ENCODE data around the gene GTF3C5.
A peak's percentile ranks its signal among the peaks of the same experiment; 100 is the strongest.
"Not testable (repeated sequence)": the region's sequence is repeated elsewhere in the genome, so short reads cannot be mapped to it uniquely, and the experiment has no call there.

GTF3C5 gene

DNA sequence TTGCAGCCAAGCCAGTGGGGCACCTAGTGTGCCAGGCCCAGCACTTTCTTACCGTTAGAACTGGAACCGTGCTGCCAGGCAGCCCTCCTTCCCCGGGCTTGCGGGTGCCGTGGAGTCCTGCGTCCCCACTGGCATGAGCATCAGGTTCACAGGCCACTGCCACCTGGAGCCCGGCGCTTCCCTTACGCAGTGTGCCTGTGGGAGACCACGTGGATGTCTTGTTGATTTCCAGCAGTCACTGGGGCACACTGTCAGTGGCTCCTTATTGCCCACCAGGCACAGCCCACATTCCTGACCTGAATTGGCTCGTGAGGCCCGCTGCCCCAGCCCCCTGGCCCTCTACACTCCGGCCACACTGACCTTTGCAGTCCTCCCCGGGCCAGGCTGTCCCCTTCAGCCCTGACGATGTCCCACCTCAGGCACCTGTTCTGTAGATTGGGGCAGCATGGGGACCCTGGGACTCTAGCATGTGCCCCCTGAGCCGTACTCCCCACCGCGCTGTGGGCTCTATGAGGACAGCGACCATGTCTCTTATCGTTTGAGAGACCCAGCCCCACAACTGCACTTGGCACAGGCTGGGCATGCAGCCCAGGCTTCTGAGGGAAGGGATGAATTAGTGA lies 20.6 kb downstream of the GTF3C5 start:
- H3K27ac ChIP-seq, result no peak overlapping the region
- no peak for DNase-seq (ENCODE audit: low read depth, low spot score)

DNA sequence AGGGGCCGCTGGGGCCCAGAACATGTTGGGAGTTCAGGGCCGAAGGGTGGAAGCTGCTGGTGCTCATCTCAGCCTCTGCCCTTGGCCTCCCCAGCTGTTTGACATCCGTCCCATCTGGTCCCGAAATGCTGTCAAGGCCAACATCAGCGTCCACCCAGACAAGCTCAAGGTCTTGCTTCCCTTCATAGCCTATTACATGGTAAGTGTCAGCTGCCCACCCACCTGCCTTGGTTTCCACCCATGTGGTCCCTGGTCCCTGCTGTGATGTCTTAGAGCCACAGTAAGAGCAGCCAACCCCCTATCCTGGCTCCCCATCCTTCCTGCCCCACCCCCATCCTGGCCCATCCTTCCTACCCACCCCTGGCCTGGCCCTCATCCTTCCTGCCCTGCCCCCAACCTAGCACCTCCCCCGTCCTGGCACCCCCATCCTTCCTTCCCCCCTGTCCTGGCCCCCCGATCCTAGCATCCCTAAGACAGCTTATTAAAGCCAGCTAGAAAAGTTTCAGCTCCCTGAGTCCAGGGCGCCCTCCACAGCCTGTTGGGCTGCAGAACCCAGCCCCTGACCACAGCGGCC lies 21.3 kb downstream of the GTF3C5 start:
- no peak overlapping the region for H3K27ac ChIP-seq
- DNase-seq (ENCODE audit: low read depth, low spot score), result no peak

- H3K27ac ChIP-seq, result no peak overlapping the region
- no peak for DNase-seq (ENCODE audit: low read depth, low spot score)
Measured at GRCh38 chr9:133054194-133054890, 23.5 kb downstream of the GTF3C5 start.

DNA sequence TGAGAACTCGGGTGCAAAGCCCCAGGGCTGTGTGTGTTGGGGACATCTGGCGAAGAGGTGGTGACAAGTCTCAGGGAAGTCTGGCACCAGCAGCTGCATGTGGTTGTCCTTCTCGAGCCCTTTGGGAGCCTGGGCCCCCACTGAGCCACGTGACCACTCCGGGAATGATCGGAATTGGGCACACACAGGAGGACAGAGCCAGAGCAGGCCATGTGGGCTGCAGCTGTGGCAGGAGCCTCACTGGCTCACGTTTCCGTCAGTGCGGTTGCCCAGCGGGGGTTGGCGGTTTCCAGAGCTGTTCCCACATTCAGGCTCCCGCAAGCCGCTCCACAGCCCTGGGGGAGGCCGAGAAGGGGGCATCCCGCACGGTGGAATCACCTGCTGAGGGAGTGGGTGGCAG lies 24.2 kb downstream of the GTF3C5 start:
- no peak for DNase-seq (ENCODE audit: low read depth, low spot score)
- no peak overlapping the region for H3K27ac ChIP-seq

- H3K27ac ChIP-seq, result no peak overlapping the region
- no peak for DNase-seq (ENCODE audit: low read depth, low spot score)
Measured at GRCh38 chr9:133055788-133056420, 25.1 kb downstream of the GTF3C5 start.

DNA sequence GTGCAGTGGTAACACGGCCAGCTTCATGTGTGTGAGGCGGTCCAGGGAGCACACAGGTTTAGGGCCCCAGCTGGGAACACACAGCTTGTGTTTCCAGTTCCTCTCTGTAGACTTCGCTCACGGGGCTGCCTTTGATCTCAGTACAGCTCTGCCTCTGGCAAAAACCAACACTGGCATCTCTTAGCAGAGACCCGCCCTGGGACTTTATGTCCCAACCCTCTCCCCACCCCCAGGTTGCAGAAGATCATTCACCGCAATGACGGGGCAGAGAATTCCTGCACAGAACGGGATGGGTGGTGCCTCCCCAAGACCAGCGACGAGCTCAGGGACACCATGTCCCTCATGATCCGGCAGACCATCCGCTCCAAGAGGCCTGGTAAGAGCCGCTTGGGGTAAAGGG lies 25.7 kb downstream of the GTF3C5 start:
- no peak for DNase-seq (ENCODE audit: low read depth, low spot score)
- no peak overlapping the region for H3K27ac ChIP-seq

- H3K27ac ChIP-seq, result no peak overlapping the region
- DNase-seq (ENCODE audit: low read depth, low spot score), result no peak
Measured at GRCh38 chr9:133057006-133057405, 26.2 kb downstream of the GTF3C5 start.

DNA sequence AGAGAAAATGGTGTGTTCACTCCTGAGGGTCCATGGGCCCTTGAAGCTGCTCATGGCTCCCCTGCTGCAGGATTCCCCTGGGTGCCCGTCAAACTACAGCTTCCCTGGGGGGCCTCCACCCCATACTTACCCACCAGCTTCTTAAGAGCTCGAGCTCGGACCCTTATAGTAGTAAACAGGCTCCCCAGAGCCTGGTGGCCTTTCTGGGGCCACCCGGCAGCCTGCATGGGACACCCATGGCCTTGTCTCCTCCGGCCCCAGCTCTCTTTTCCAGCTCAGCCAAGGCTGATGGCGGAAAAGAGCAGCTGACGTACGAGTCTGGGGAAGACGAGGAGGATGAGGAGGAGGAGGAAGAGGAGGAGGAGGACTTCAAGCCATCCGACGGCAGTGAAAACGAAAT lies 26.8 kb downstream of the GTF3C5 start:
- no peak overlapping the region for H3K27ac ChIP-seq
- no peak for DNase-seq (ENCODE audit: low read depth, low spot score)

DNA sequence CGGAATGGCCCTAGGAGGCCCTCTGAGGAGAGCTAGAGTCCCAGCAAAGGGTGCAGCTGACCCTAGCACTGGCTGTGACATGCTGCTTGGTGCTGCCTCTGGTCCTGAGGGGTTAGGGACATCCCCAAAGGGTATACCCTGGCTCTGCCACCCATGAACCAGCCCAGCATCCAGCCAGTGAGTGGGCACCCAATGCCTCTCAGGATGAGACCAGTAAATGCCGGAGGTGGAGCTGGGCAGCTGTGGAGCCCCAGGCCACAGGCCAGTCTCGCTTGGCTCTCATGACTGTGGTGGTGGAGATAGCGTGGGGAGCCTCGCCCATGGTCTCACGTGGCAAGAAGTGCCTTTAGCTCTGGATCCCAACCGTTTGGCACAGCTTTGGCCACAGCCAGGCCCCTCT lies 27.3 kb downstream of the GTF3C5 start:
- no peak overlapping the region for H3K27ac ChIP-seq
- no peak for DNase-seq (ENCODE audit: low read depth, low spot score)

DNA sequence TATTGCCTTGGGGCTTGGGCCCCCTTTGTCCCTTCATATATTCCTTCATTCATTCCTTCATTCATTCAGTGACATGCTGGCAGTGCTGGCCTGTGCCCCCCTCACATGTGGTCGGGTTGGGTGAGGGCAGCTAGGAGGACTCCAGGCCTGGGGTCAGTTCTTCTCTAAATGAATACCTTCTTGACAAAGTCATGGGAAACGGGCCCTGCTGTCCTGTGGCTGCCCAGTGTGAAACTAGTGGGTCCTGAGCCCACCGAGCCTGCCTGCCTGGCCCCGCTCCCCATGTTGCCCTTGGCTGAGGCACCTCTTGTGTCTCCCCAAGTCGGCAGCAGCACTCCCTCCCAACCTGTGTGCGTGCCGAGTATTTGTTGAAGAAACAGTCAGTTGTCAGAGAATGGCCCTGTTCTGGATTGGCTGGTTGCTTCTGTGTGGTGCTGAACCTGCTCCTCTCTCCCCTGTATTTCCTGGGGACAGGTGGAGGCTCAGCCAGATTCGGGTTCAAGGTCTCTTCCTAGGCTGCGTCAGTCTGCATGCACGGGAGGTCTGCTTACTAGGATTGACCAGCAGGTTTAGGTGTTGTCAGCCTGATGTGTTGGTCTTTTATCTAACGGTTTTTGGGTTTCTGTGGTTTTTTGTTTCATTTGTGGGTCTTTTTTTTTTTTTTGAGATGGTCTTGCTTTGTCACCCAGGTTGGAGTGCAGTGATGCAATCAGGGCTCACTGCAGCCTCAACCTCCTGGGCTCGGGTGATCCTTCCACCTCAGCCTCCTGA lies 27.9 kb downstream of the GTF3C5 start:
- DNase-seq (ENCODE audit: low read depth, low spot score), result no peak
- H3K27ac ChIP-seq, result no peak overlapping the region

DNA sequence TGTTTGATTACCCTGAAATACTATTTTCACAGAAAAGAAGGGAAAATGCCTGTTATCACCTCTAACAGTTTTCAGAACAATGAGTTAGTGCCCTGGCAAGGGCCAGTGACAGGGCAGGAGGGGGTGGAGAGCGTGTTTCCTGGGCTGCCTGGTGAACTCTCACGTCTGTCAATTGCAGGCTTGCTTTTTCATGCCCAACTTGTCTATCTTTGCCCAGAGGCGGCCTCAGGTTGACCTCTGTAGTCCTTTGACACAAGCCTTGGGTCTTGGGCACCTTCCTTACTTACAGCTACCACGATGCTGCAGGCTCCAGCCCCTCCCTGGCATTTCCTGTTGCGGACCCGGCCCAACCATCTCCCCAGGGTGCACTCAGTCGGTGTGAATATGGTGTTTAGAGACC lies 28.8 kb downstream of the GTF3C5 start:
- peak; percentile 24 for DNase-seq (ENCODE audit: low read depth, low spot score)
- H3K27ac ChIP-seq, result peak overlapping the region; percentile 31

- DNase-seq (ENCODE audit: low read depth, low spot score), result no peak
- peak overlapping the region; percentile 31 for H3K27ac ChIP-seq
Measured at GRCh38 chr9:133060417-133060841, 29.6 kb downstream of the GTF3C5 start.

DNA sequence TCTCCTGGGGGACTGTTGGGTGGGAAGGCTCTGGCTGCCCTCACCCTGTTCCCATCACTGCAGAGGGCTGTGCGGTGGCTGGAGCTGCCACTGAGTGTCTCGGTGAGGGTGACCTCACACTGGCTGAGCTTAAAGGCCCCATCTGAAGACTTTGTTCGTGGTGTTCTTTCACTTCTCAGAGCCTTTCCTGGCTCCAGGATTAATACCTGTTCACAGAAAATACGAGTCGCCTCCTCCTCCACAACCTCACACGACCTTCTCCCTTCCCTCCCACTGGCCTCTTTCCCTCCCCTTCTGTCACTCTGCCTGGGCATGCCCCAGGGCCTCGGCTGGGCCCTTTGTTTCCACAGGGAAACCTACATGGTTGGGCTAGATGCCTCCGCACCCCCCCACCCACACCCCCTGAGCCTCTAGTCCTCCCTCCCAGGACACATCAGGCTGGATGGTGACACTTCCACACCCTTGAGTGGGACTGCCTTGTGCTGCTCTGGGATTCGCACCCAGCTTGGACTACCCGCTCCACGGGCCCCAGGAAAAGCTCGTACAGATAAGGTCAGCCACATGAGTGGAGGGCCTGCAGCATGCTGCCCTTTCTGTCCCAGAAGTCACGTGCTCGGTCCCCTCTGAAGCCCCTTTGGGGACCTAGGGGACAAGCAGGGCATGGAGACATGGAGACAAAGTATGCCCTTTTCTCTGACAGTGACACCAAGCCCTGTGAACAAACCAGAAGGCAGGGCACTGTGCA lies 30.4 kb downstream of the GTF3C5 start:
- not testable (repeated sequence) for DNase-seq (ENCODE audit: low read depth, low spot score)
- H3K27ac ChIP-seq, result peak overlapping the region; percentile 31

DNA sequence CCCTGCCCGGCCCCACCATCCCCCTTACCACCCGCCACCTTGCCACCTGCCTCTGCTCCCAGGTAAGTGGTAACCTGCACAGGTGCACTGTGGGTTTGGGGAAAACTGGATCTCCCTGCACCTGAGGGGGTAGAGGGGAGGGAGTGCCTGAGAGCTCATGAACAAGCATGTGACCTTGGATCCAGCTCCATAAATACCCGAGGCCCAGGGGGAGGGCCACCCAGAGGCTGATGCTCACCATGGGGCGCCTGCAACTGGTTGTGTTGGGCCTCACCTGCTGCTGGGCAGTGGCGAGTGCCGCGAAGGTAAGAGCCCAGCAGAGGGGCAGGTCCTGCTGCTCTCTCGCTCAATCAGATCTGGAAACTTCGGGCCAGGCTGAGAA lies 31.0 kb downstream of the GTF3C5 start, which contains the start of gene CEL:
CEL (plus strand) TSS at position 218 of the 382 bp plus-strand sequence; CDS start at position 240, 22 bp downstream.
- DNase-seq (ENCODE audit: low read depth, low spot score), result not testable (repeated sequence)
- peak within 1 kb of the TSS; percentile 31 for H3K27ac ChIP-seq

- DNase-seq (ENCODE audit: low read depth, low spot score), result not testable (repeated sequence)
Measured at GRCh38 chr9:133062569-133062968, 31.8 kb downstream of the GTF3C5 start.

GRCh38 chr9:133063159-133063499 lies 32.3 kb downstream of the GTF3C5 start:
- no peak for DNase-seq (ENCODE audit: low read depth, low spot score)
- no peak overlapping the region for H3K27ac ChIP-seq

More at GRCh38 chr9:133062569-133062968, 31.8 kb downstream of the GTF3C5 start:
- H3K27ac ChIP-seq, result not testable (repeated sequence)

GRCh38 chr9:133063500-133064231 lies 32.9 kb downstream of the GTF3C5 start:
- no peak overlapping the region for H3K27ac ChIP-seq
- no peak for DNase-seq (ENCODE audit: low read depth, low spot score)

- DNase-seq (ENCODE audit: low read depth, low spot score), result no peak
- no peak overlapping the region for H3K27ac ChIP-seq
Measured at GRCh38 chr9:133064241-133065069, 33.7 kb downstream of the GTF3C5 start.

Measured in epithelial cell of prostate (primary cell).